DND-41 (cell line): ENCODE data around the gene FOXD2.

ENCODE experiments used
- EZH2 ChIP-seq: IDR thresholded peaks from 3 replicates; pipeline ENCODE4 v1.6.1; 2012; ENCODE audit warnings: borderline replicate concordance, low read depth, mild to moderate bottlenecking, moderate library complexity, low read length, inconsistent platforms; ENCODE audit not compliant: severe bottlenecking
- TF ChIP-seq, protein P1 (sequence below): IDR thresholded peaks from 2 replicates; pipeline ENCODE4 v1.5.1; 2012; ENCODE audit warnings: borderline replicate concordance, low read length, moderate library complexity, mild to moderate bottlenecking; ENCODE audit not compliant: poor library complexity, severe bottlenecking; ENCODE audit errors: extremely low read depth

DNA sequence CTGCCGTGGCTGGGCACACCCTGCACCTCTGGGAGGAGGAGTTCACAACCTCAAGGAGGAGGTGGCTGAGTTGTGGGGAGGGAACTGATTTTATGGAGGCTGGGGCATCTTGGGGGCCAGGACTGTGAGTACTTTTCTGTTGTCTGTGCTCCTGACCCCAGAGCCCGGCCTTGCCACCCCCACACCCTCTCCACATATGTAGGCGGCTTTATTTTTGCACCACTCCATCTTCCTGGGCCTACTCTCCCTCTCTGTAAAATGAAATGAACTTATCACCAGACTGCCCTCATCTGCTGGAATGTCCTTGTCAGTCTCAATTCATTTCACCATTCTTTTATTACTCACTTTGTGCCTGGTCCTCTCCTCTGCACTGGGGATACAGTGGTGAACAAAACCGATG is 12.8 kb downstream of the FOXD2 start:
- TF ChIP-seq, protein P1, sequence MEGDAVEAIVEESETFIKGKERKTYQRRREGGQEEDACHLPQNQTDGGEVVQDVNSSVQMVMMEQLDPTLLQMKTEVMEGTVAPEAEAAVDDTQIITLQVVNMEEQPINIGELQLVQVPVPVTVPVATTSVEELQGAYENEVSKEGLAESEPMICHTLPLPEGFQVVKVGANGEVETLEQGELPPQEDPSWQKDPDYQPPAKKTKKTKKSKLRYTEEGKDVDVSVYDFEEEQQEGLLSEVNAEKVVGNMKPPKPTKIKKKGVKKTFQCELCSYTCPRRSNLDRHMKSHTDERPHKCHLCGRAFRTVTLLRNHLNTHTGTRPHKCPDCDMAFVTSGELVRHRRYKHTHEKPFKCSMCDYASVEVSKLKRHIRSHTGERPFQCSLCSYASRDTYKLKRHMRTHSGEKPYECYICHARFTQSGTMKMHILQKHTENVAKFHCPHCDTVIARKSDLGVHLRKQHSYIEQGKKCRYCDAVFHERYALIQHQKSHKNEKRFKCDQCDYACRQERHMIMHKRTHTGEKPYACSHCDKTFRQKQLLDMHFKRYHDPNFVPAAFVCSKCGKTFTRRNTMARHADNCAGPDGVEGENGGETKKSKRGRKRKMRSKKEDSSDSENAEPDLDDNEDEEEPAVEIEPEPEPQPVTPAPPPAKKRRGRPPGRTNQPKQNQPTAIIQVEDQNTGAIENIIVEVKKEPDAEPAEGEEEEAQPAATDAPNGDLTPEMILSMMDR = no peak
- TF ChIP-seq EZH2 = no peak
